ENCODE measurements around the gene ITPK1. TPM values are rescaled to one million over a fixed set of nuclear protein-coding genes. Genes with fewer than 3 reads are reported as not detected.

The ITPK1 gene
- total RNA-seq, 1 experiment from 2014 or later = 53.2 TPM

GRCh38 chr14:92976268-92976667, 139.5 kb downstream of the ITPK1 start:
- no peak for DNase-seq (ENCODE audit: low read depth)
- in situ Hi-C loops (cut with HindIII; ENCODE audit: low pct_unique_long_range_greater_than_20kb, low sequenced_read_pairs) = no loop called here

- DNase-seq (ENCODE audit: low read depth) = no peak
- in situ Hi-C loops (cut with HindIII; ENCODE audit: low pct_unique_long_range_greater_than_20kb, low sequenced_read_pairs) = no loop called here
These were observed 141.0 kb downstream of the ITPK1 start for GRCh38 chr14:92974541-92975345.

DNA sequence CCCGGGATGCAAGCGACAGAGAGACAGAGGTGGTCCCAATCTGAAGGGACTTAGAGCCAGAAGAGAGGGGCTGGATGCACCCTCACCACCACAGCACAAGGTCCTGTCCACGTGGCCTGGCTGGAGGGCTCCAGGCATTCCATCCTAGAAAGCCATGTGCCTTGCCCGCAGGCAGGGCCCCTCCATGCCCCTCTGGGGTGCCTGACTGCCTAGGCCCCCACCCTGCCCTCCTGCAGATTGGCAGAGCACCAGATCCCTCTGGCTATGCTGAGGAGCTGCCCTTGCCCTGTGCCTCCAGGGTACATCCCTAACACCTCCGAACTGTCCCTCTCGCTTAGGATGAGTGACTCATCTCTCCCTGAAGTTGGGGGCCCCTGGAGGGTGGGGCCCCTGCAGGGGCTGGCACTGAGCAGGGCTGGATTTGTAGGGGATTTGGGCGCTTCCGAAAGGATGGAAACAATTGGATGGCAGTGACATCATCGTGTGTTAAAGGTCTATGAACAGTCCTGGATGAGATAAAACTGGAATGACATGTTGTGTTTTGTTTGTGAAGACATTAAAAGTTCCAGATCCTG, 141.8 kb downstream of the ITPK1 start:
- no peak for DNase-seq (ENCODE audit: low read depth)
- in situ Hi-C loops (cut with HindIII; ENCODE audit: low pct_unique_long_range_greater_than_20kb, low sequenced_read_pairs) = no loop called here

- no peak for DNase-seq (ENCODE audit: low read depth)
- in situ Hi-C loops (cut with HindIII; ENCODE audit: low pct_unique_long_range_greater_than_20kb, low sequenced_read_pairs) = no loop called here
These were observed 142.4 kb downstream of the ITPK1 start for GRCh38 chr14:92973261-92973797.

DNA sequence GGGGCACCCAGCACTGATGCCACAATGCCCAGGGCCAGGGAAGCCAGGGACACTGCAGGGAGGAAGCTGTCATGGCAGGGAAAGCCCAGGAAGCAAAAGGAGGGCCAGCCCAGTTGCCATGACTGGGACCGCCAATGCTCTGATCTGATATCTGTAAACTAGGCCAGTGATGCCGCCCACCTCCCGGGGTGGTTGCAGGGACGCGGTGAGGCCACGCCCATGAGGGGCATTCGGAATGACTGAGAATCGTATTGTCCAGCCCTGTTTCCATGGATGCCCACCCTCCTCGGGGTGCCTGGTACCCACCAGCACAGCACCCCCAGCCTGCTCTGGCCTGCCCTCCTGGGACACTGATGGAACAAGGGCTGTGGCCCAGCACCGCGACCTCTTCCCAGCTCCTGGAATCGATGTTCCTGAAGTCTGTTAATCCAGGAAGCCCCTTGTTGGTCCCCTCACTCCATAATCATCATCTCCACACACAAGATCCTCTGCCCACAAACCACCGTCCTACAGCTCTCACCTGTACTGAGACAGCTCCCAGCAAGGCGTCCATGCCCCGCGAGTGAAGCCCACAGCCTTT, 144.0 kb downstream of the ITPK1 start:
- in situ Hi-C loops (cut with HindIII; ENCODE audit: low pct_unique_long_range_greater_than_20kb, low sequenced_read_pairs) = no loop called here
- DNase-seq (ENCODE audit: low read depth) = no peak

- in situ Hi-C loops (cut with HindIII; ENCODE audit: low pct_unique_long_range_greater_than_20kb, low sequenced_read_pairs) = no loop called here
- no peak for DNase-seq (ENCODE audit: low read depth)
These were observed 145.5 kb downstream of the ITPK1 start for GRCh38 chr14:92970271-92970670.

- DNase-seq (ENCODE audit: low read depth) = peak; percentile 59
- in situ Hi-C loops (cut with HindIII; ENCODE audit: low pct_unique_long_range_greater_than_20kb, low sequenced_read_pairs) = no loop called here
These were observed 145.9 kb downstream of the ITPK1 start for GRCh38 chr14:92969871-92970270.

GRCh38 chr14:92969430-92969829, 146.3 kb downstream of the ITPK1 start:
- DNase-seq (ENCODE audit: low read depth) = no peak
- in situ Hi-C loops (cut with HindIII; ENCODE audit: low pct_unique_long_range_greater_than_20kb, low sequenced_read_pairs) = no loop called here

- in situ Hi-C loops (cut with HindIII; ENCODE audit: low pct_unique_long_range_greater_than_20kb, low sequenced_read_pairs) = no loop called here
- DNase-seq (ENCODE audit: low read depth) = no peak
These were observed 147.3 kb downstream of the ITPK1 start for GRCh38 chr14:92968291-92969020.

GRCh38 chr14:92967346-92967926, 148.3 kb downstream of the ITPK1 start:
- in situ Hi-C loops (cut with HindIII; ENCODE audit: low pct_unique_long_range_greater_than_20kb, low sequenced_read_pairs) = no loop called here

GRCh38 chr14:92965281-92965680, 150.4 kb downstream of the ITPK1 start:
- in situ Hi-C loops (cut with HindIII; ENCODE audit: low pct_unique_long_range_greater_than_20kb, low sequenced_read_pairs) = no loop called here
- DNase-seq (ENCODE audit: low read depth) = no peak

More at GRCh38 chr14:92967346-92967926, 148.3 kb downstream of the ITPK1 start:
- no peak for DNase-seq (ENCODE audit: low read depth)

DNA sequence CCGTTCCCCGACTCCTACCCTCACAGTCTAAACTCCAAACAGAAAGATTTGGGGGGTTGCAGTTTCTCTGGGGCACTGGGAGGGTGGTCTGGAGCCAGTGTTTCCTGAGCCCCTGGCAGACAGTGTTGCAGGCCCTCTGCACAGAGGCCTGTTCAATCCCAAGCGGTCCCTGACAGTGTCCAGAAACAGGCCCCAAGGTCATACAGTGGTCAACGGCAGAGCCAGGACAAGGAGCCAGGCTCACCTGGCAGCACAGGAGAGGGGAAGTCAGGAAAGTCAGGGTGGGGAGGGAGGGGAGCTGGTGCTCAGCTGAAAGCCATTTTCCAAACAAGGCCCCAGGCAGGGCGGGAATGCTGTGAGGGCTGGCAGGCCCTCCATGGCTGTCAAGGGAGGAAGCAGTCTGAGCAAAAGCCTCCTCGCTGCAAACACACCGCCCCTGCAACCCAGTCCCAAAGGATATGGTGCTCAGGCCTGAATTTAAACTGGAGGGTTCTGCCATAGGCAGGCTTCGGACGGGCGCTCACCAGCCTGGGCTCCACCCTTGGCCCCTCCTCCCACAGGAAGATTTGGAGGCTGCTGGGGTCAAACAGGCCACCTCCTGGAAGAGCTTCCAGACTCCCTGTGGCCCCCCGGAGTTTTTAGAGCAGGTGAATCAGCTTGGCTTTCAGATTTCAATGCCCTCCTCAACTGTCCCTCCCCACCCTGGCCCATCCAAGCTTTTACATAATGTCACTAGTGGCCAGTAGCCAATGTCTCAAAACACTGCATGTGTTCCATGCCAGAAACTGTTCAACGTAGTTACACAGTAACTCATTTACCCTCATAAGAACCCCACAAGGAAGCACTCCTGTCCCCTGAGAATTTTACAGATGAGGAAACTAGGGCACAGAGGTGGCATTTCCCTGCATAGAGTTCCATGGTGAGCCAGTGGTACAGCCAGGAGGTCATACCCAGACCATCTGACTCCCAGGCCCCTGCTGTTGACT, 151.3 kb downstream of the ITPK1 start:
- DNase-seq (ENCODE audit: low read depth) = no peak
- in situ Hi-C loops (cut with HindIII; ENCODE audit: low pct_unique_long_range_greater_than_20kb, low sequenced_read_pairs) = no loop called here

DNA sequence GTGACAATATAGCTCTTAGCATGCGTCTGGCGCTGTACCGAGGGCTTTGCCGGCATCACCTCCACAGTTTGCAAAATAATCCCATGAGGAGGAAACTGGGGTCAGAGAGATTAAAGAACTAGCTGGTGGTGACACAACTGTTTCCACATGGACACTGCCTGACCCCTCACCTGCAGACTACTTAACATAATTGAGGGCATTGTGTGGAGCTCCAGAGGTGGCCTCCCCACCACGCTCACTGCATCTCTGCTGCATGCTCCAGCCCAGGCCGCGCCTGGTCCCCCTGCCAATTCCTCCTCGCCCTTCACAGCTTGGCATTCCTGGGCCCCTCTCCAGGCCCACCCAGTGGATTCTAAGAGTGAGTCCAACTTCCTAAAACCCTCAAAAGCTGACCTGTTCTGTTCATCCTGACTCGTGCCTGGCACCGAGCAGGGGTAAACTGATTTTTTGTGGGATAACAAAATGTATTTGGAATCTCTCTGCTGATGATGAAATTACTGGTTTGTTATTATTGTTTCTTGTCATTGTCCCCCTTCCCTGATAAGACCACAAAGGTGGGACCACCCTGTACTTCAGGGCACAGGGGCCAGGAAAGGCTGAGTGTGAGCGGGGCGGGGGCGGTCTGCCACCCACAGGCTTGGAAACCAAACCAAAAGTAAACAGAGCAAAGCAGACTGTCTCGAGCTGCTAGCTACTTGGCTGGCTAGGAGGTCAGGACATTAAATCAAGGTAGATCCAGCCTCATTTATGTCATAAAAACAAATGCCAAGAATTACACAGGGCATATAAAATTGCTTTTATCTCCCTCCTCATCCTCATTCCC, 152.2 kb downstream of the ITPK1 start:
- in situ Hi-C loops (cut with HindIII; ENCODE audit: low pct_unique_long_range_greater_than_20kb, low sequenced_read_pairs) = no loop called here
- no peak for DNase-seq (ENCODE audit: low read depth)

- no peak for DNase-seq (ENCODE audit: low read depth)
- in situ Hi-C loops (cut with HindIII; ENCODE audit: low pct_unique_long_range_greater_than_20kb, low sequenced_read_pairs) = no loop called here
These were observed 153.0 kb downstream of the ITPK1 start for GRCh38 chr14:92962831-92963095.

DNA sequence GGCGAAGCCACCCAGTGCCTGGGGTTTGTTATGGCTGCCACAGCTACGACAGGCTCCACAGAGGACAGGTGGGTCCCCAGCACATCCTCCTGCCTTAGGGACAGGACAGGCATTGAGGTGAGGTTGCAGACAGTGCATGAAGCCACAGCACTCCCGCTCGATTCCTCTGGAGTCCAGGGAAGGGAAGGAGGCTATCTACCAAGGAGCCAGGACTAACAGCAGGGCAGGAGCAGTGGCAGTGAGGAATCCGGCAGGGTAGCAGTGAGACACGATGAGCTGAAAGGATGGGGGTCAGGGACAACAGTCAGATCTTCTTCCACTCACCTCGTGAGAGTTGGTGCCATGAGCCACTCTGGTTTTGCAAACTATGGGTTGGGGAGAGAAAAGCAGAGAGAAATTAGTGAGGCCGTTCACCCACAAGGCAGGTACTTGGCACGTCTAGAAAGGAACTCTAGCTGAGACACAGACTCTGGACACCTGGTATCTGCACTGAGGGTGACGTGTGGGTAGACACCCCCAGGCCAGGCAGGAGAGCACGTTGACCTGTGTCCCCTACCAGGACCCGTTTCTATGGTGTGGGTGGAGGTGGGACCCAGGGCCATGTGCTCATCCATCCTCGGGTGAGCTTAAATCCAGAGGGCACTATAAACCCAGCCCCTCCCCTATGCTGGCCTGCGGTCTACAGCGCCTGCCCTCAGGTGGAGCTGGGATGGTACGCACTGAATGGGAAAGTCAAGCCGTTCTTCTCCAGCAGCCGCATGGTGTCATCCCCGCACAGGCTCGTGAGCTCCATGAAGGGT, 153.5 kb downstream of the ITPK1 start:
- no peak for DNase-seq (ENCODE audit: low read depth)
- in situ Hi-C loops (cut with HindIII; ENCODE audit: low pct_unique_long_range_greater_than_20kb, low sequenced_read_pairs) = no loop called here

GRCh38 chr14:92961567-92961855, 154.2 kb downstream of the ITPK1 start:
- in situ Hi-C loops (cut with HindIII; ENCODE audit: low pct_unique_long_range_greater_than_20kb, low sequenced_read_pairs) = no loop called here
- no peak for DNase-seq (ENCODE audit: low read depth)

Data from Caki2 (cell line).